RKO (cell line): ENCODE measurements around the gene TMEM234.
"Not testable (repeated sequence)": the region's sequence is repeated elsewhere in the genome, so short reads cannot be mapped to it uniquely, and the experiment has no call there.

ENCODE experiments used
- DNase-seq: peaks from one replicate; pipeline ENCODE4 v3.0.0-alpha.2; 2016; ENCODE audit warnings: low spot score

Gene TMEM234

GRCh38 chr1:32221980-32222755 is at the start of gene TMEM234, which contains the start of gene EIF3I:
TSS of gene TMEM234 (minus strand) at chr1:32222353. CDS start at chr1:32222322, 31 bp downstream.
TSS of gene EIF3I (plus strand) at chr1:32222407. CDS start at chr1:32222442, 35 bp downstream.
- peak; percentile 94 for DNase-seq

- DNase-seq: no peak
These were observed 47.6 kb upstream of the TMEM234 start for GRCh38 chr1:32269744-32270143.

- no peak for DNase-seq
These were observed 44.9 kb upstream of the TMEM234 start for GRCh38 chr1:32266921-32267591.

GRCh38 chr1:32265846-32266245 is 43.7 kb upstream of the TMEM234 start:
- DNase-seq: no peak

- no peak for DNase-seq
These were observed 41.6 kb upstream of the TMEM234 start for GRCh38 chr1:32263744-32264143.

GRCh38 chr1:32263236-32263593 is 41.1 kb upstream of the TMEM234 start:
- DNase-seq: not testable (repeated sequence)

GRCh38 chr1:32257227-32257508 is 35.0 kb upstream of the TMEM234 start:
- no peak for DNase-seq

GRCh38 chr1:32256473-32257226 is 34.5 kb upstream of the TMEM234 start:
- DNase-seq: no peak

- no peak for DNase-seq
These were observed 33.2 kb upstream of the TMEM234 start for GRCh38 chr1:32255072-32256071.

GRCh38 chr1:32250893-32251716 is 29.0 kb upstream of the TMEM234 start, which contains the start of gene LCK:
TSS of gene LCK (plus strand) at chr1:32251265. CDS start at chr1:32274330, 23,065 bp downstream.
- no peak for DNase-seq

GRCh38 chr1:32249831-32250525 is 27.8 kb upstream of the TMEM234 start:
- DNase-seq: no peak

GRCh38 chr1:32247983-32248889 is 26.1 kb upstream of the TMEM234 start:
- no peak for DNase-seq

GRCh38 chr1:32247452-32247851 is 25.3 kb upstream of the TMEM234 start:
- DNase-seq: no peak

GRCh38 chr1:32246888-32247273 is 24.7 kb upstream of the TMEM234 start, which contains the start of gene FAM167B:
TSS of gene FAM167B (plus strand) at chr1:32247222. CDS start at chr1:32247422, 200 bp downstream.
- DNase-seq: no peak

GRCh38 chr1:32242341-32242851 is 20.2 kb upstream of the TMEM234 start:
- peak; percentile 61 for DNase-seq

- peak; percentile 84 for DNase-seq
These were observed 19.0 kb upstream of the TMEM234 start for GRCh38 chr1:32241001-32241763.

GRCh38 chr1:32240140-32240951 is 18.2 kb upstream of the TMEM234 start:
- peak; percentile 76 for DNase-seq
